HepG2 (cell line): ENCODE measurements around the gene MAST1. TPM values are rescaled to one million over a fixed set of nuclear protein-coding genes. Genes with fewer than 3 reads are reported as not detected.

Experiments used
- CEBPB ChIP-seq: IDR thresholded peaks from 2 replicates; pipeline ENCODE4 v1.6.1; 2011; ENCODE audit warnings: low read depth, low read length, improper control_type of control experiment, borderline replicate concordance
- CSRNP2 ChIP-seq: sonication (generic); formaldehyde crosslinking; conservative IDR thresholded peaks from 2 replicates; pipeline ENCODE4 v1.8.0; 2022; ENCODE audit warnings: low read depth, missing genetic modification reagents
- EEA1 ChIP-seq: sonication (generic); formaldehyde crosslinking; IDR thresholded peaks from 2 replicates; pipeline ENCODE4 v1.5.1; 2020; ENCODE audit warnings: mild to moderate bottlenecking, missing genetic modification reagents, borderline replicate concordance
- KDM2A ChIP-seq: sonication (generic); formaldehyde crosslinking; IDR thresholded peaks from 2 replicates; pipeline ENCODE4 v1.4.0; 2020; ENCODE audit warnings: low read depth, missing genetic modification reagents, borderline replicate concordance
- NCOR1 ChIP-seq: fragments of 200-600 bp; sonication (generic); IDR thresholded peaks from 2 replicates; pipeline ENCODE4 v1.7.0; 2017; ENCODE audit warnings: antibody characterized with exemption, low read length, borderline replicate concordance
- NFE2L1 ChIP-seq: sonication (generic); formaldehyde crosslinking; IDR thresholded peaks from 2 replicates; pipeline ENCODE4 v1.4.0; 2020; ENCODE audit warnings: missing genetic modification reagents, mild to moderate bottlenecking, borderline replicate concordance
- PAXIP1 ChIP-seq: sonication (generic); formaldehyde crosslinking; conservative IDR thresholded peaks from 2 replicates; pipeline ENCODE4 v1.4.0; 2020; ENCODE audit warnings: mild to moderate bottlenecking, missing genetic modification reagents, moderate library complexity
- PLRG1 ChIP-seq: fragments of 450-650 bp; conservative IDR thresholded peaks from 2 replicates; pipeline ENCODE4 v1.6.1; 2016
- REXO4 ChIP-seq: sonication (generic); formaldehyde crosslinking; IDR thresholded peaks from 2 replicates; pipeline ENCODE4 v1.8.0; 2022; ENCODE audit warnings: missing genetic modification reagents, mild to moderate bottlenecking, borderline replicate concordance
- SAP130 ChIP-seq: IDR thresholded peaks from 2 replicates; pipeline ENCODE4 v1.6.1; 2016; ENCODE audit warnings: low read depth
- YEATS4 ChIP-seq: sonication (generic); formaldehyde crosslinking; IDR thresholded peaks from 2 replicates; pipeline ENCODE4 v1.4.0; 2020; ENCODE audit warnings: missing genetic modification reagents, borderline replicate concordance
- ZBTB49 ChIP-seq: sonication (generic); formaldehyde crosslinking; IDR thresholded peaks from 2 replicates; pipeline ENCODE4 v1.4.0; 2020; ENCODE audit warnings: missing genetic modification reagents, borderline replicate concordance
- ZFP36L1 ChIP-seq: sonication (generic); formaldehyde crosslinking; IDR thresholded peaks from 2 replicates; pipeline ENCODE4 v1.8.0; 2022; ENCODE audit warnings: mild to moderate bottlenecking, missing genetic modification reagents, moderate library complexity
- ZFP36L2 ChIP-seq: sonication (generic); formaldehyde crosslinking; IDR thresholded peaks from 2 replicates; pipeline ENCODE4 v1.4.0; 2020; ENCODE audit warnings: missing genetic modification reagents
- ZNF292 ChIP-seq: sonication (generic); formaldehyde crosslinking; IDR thresholded peaks from 2 replicates; pipeline ENCODE4 v1.8.1; 2022; ENCODE audit warnings: mild to moderate bottlenecking, low read depth, missing genetic modification reagents, borderline replicate concordance
- ZNF607 ChIP-seq: sonication (generic); formaldehyde crosslinking; IDR thresholded peaks from 2 replicates; pipeline ENCODE4 v1.5.1; 2020; ENCODE audit warnings: missing genetic modification reagents, mild to moderate bottlenecking, borderline replicate concordance
- ZNF619 ChIP-seq: sonication (generic); formaldehyde crosslinking; IDR thresholded peaks from 2 replicates; pipeline ENCODE4 v1.4.0; 2020; ENCODE audit warnings: mild to moderate bottlenecking, missing genetic modification reagents
- ZNF773 ChIP-seq: sonication (generic); formaldehyde crosslinking; IDR thresholded peaks from 2 replicates; pipeline ENCODE4 v1.4.0; 2020; ENCODE audit warnings: missing genetic modification reagents, borderline replicate concordance
- ZNF790 ChIP-seq: sonication (generic); formaldehyde crosslinking; IDR thresholded peaks from 2 replicates; pipeline ENCODE4 v1.8.0; 2022; ENCODE audit warnings: missing genetic modification reagents, mild to moderate bottlenecking, borderline replicate concordance
- polyA plus RNA-seq, 8 experiments: library from polyadenylated mRNA; depleted of rRNA in 3 of 8; stranded (reverse) in 7 of 8; unstranded in 1 of 8; fragments of >200 nt; fragmentation: Illumina TruSeq in 4 of 8; extraction: Trizol in 4 of 8; gene quantifications; 2 replicates each; pipeline versions ENCODE4 v1.2.1 to v1.2.3, GENCODE V29; 2011 to 2016; ENCODE audit warnings: low read depth in 4 of 8, missing spikeins in 1 of 8, mixed read lengths in 1 of 8; ENCODE audit not compliant: insufficient read depth in 1 of 8
- total RNA-seq, 5 experiments: library from RNA; depleted of rRNA; stranded (reverse); fragments of >200 nt; fragmentation: Illumina TruSeq; extraction: Trizol; gene quantifications; 2 replicates each; pipeline ENCODE4 v1.2.3, GENCODE V29; 2016; ENCODE audit warnings: low read depth in 1 of 5

The MAST1 gene
- total and polyA plus RNA-seq, 2 of the 13 experiments (the other 11 are each of a cell fraction or from before 2014, with no cell fraction given) = 0.73 to 4.7 TPM

- TF ChIP-seq ZBTB49 (CRISPR knock-in tag) (no peak), PAXIP1 (CRISPR knock-in tag) (no peak), ZFP36L2 (CRISPR knock-in tag) (no peak), ZNF607 (0 out of 2 replicates have a peak, but pooled peaks have one; percentile 19), ZFP36L1 (CRISPR knock-in tag) (0 out of 2 replicates have a peak, but pooled peaks have one; percentile 64), NCOR1 (no peak), ZNF292 (CRISPR knock-in tag) (0 out of 2 replicates have a peak, but pooled peaks have one; percentile 18), KDM2A (0 out of 2 replicates have a peak, but pooled peaks have one; percentile 75), SAP130 (peak; percentile 91), REXO4 (CRISPR knock-in tag) (0 out of 2 replicates have a peak, but pooled peaks have one; percentile 54), PLRG1 (no peak), CEBPB (no peak), ZNF790 (CRISPR knock-in tag) (peak; percentile 89; the same call in 1 of the 2 replicates), ZNF773 (CRISPR knock-in tag) (peak; percentile 45; the same call in 1 of the 2 replicates), YEATS4 (CRISPR knock-in tag) (peak; percentile 38; the same call in 1 of the 2 replicates), NFE2L1 (CRISPR knock-in tag) (no peak), CSRNP2 (CRISPR knock-in tag) (no peak), ZNF619 (CRISPR knock-in tag) (no peak), EEA1 (CRISPR knock-in tag) (peak; percentile 57)
These were observed 46.1 kb upstream of the MAST1 start (continued) for GRCh38 chr19:12792051-12792852.
